Activated B cell treated with CpG ODN at 0.5 μM for 24 hours (primary cell): Measurements from ENCODE around the gene MTG2. TPM values are rescaled to one million over a fixed set of nuclear protein-coding genes. Genes with fewer than 3 reads are reported as not detected.
"Not testable (repeated sequence)": the region's sequence is repeated elsewhere in the genome, so short reads cannot be mapped to it uniquely, and the experiment has no call there.

Source experiments
- ATAC-seq: fragments of 200-7000 bp; cut with Tn5 transposase; one replicate; pipeline ENCODE4 v1.10.0; 2021; ENCODE audit warnings: low read depth, mild to moderate bottlenecking, moderate library complexity
- CTCF ChIA-PET: fragments of 350-600 bp; sonication (Branson Sonifier 250); formaldehyde crosslinking; loops from one replicate; lab custom pipeline; 2021; ENCODE audit warnings: antibody characterized with exemption; lab: Charles Lee
- POLR2A ChIA-PET: fragments of 350-600 bp; sonication (Branson Sonifier 250); formaldehyde crosslinking; loops from one replicate; lab custom pipeline; 2021; ENCODE audit warnings: antibody characterized with exemption; lab: Charles Lee
- DNase-seq: peaks from one replicate; pipeline ENCODE4 v3.0.0; 2022
- H3K27ac Mint-ChIP-seq: one replicate; pipeline ENCODE4 v1.8.0; 2020; ENCODE audit warnings: mixed read lengths
- H3K27me3 Mint-ChIP-seq: one replicate; pipeline ENCODE4 v1.8.0; 2021; ENCODE audit warnings: mixed read lengths
- H3K36me3 Mint-ChIP-seq: one replicate; pipeline ENCODE4 v1.8.0; 2021; ENCODE audit warnings: low read depth, mixed read lengths
- H3K4me1 Mint-ChIP-seq: one replicate; pipeline ENCODE4 v1.8.0; 2021; ENCODE audit warnings: mixed read lengths
- H3K4me3 Mint-ChIP-seq: one replicate; pipeline ENCODE4 v1.8.0; 2020; ENCODE audit warnings: mild to moderate bottlenecking, mixed read lengths
- H3K9me3 Mint-ChIP-seq: one replicate; pipeline ENCODE4 v1.8.0; 2020; ENCODE audit warnings: mixed read lengths
- CTCF ChIP-seq: fragments of 200-600 bp; IDR thresholded peaks from one replicate; pipeline ENCODE4 v1.8.0; 2022; ENCODE audit warnings: antibody characterized with exemption, mild to moderate bottlenecking
- intact Hi-C: fragments of 100-400 bp; cut with micrococcal nuclease; formaldehyde crosslinking; loops from one replicate; pipeline ENCODE4 v1.15.1; 2024
- total RNA-seq: library from RNA; stranded (reverse); gene quantifications from 2 replicates; pipeline ENCODE4 v1.2.3, GENCODE V29; 2022

The MTG2 gene
- total RNA-seq, 1 donor from 2014 or later: 46.8 TPM

- POLR2A ChIA-PET: interaction anchor here (1.4 to 1.6 kb wide), 2 partner anchors 23 to 243 kb away, joined by 3 to 12 read pairs; partner anchors contain the start of genes LSM14B and RPS21
- H3K4me3 Mint-ChIP-seq: peak overlapping the region; percentile 81
- TF ChIP-seq CTCF: no peak
Observed at GRCh38 chr20:62143957-62144825, 38.6 kb upstream of the MTG2 start.

DNA sequence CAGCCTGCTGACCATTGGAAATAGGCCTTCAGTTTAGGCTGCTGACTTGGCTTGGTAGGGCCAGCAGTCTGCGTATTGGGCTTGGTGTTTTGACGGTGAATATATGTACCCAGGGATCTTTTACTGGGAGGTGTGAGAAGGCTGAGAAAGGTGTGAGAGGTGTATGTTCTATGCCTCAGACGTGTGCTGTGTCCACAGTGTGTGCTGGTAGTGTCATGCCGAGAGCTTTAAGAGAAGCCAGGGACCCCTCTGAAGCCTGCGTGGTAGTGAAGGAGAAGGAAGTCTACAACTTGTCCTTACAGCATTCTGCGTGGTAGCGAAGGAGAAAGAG, 37.2 kb upstream of the MTG2 start:
- CTCF ChIA-PET: no interaction called here
- no peak overlapping the region for H3K27ac Mint-ChIP-seq
- no peaks in the 10 kb centered on the region for H3K27me3 Mint-ChIP-seq
- peaks cover 12% of the 10 kb centered on the region for H3K36me3 Mint-ChIP-seq
- peak overlapping the region; percentile 81 for H3K4me3 Mint-ChIP-seq
- POLR2A ChIA-PET: interaction anchor here (0.8 kb wide), 1 partner anchor 79 kb away, joined by 3 read pairs; no protein-coding TSS in a partner anchor
- intact Hi-C loops: no loop called here
- TF ChIP-seq CTCF: no peak
- H3K9me3 Mint-ChIP-seq: no peaks in the 10 kb centered on the region
- peaks cover 31% of the 10 kb centered on the region for H3K4me1 Mint-ChIP-seq
- DNase-seq (no peak), ATAC-seq (no peak)

More at GRCh38 chr20:62143957-62144825, 38.6 kb upstream of the MTG2 start:
- Mint-ChIP-seq H3K9me3 (no peaks in the 10 kb centered on the region), H3K4me1 (peaks cover 36% of the 10 kb centered on the region), H3K27ac (peak overlapping the region; percentile 50), H3K27me3 (no peaks in the 10 kb centered on the region), H3K36me3 (peaks cover 26% of the 10 kb centered on the region)
- DNase-seq: peak; percentile 48
- intact Hi-C loops: loop anchor here (1.0 to 5.0 kb wide), 4 partner anchors 22 to 243 kb away; partner anchors contain the start of genes LSM14B and RPS21
- CTCF ChIA-PET: interaction anchor here (1.9 kb wide), 1 partner anchor 133 kb away, joined by 5 read pairs; no protein-coding TSS in a partner anchor
- peak; percentile 6 for ATAC-seq

DNA sequence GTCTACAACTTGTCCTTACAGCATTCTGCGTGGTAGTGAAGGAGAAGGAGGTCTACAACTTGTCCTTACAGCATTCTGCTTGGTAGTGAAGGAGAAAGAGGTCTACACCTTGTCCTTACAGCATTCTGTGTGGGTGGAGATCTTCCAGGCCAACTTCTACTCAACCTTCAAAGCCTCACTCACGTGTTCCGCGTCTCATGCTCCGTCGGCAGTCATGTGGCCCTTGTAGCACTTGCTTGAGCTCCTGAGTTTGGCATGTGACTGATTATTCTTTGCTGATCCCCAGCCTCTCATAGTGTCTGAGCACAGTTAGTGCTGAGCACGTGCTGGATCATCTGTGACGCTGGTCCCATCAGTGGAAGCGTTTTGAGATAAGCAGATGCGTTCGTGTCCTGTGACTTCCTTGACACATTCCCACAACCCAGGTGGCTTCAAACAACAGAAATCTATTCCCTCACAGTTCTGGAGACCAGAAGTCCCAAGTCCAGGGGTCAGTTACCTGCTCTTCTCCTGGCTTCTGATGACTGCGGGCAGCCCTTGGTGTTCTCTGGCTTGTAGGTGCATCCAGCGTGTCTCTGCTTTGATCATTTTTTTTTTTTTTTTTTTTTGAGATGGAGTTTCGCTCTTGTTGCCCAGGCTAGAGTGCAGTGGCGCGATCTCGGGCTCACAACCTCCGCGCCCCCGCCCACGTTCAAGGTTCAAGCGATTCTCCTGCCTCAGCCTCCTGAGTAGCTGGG, 36.6 kb upstream of the MTG2 start:
- intact Hi-C loops: no loop called here
- ATAC-seq: no peak
- Mint-ChIP-seq H3K27me3 (no peaks in the 10 kb centered on the region), H3K27ac (no peak overlapping the region), H3K36me3 (peaks cover 9% of the 10 kb centered on the region), H3K4me1 (peaks cover 25% of the 10 kb centered on the region), H3K9me3 (no peaks in the 10 kb centered on the region), H3K4me3 (peak overlapping the region; percentile 81)
- TF ChIP-seq CTCF: no peak
- ChIA-PET CTCF (no interaction called here), POLR2A (interaction anchor here (0.8 kb wide), 1 partner anchor 80 kb away, joined by 3 read pairs; no protein-coding TSS in a partner anchor)
- no peak for DNase-seq

DNA sequence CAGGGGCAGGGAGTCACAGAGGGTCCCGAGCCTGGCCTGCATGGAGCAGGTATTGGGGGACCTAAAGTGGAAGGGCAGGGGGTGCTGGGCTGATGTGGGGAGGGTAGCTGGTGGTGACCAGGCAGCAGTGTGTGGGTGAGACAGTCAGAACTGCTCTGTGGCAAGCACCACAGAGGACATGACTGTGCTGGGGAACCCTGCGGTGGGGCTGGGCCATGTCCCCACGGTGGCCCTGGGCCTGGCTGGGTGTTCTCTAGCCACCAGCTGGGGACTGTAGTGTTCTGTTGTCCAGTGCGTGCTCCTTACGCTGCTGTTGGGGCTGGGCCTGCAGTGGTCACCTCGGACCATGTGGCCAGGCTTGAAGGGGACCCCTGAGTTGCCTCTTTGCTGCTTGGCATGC, 35.7 kb upstream of the MTG2 start:
- Mint-ChIP-seq H3K36me3 (peaks cover 2% of the 10 kb centered on the region), H3K4me3 (no peak overlapping the region), H3K4me1 (peaks cover 16% of the 10 kb centered on the region), H3K27me3 (no peaks in the 10 kb centered on the region), H3K27ac (no peak overlapping the region), H3K9me3 (no peaks in the 10 kb centered on the region)
- no peak for TF ChIP-seq CTCF
- CTCF ChIA-PET: no interaction called here
- POLR2A ChIA-PET: no interaction called here
- ATAC-seq (no peak), DNase-seq (no peak)
- intact Hi-C loops: no loop called here

GRCh38 chr20:62147528-62147927, 35.3 kb upstream of the MTG2 start:
- H3K4me3 Mint-ChIP-seq: no peak overlapping the region
- no peak overlapping the region for H3K27ac Mint-ChIP-seq
- no peaks in the 10 kb centered on the region for H3K27me3 Mint-ChIP-seq
- ChIA-PET CTCF (no interaction called here), POLR2A (no interaction called here)
- intact Hi-C loops: no loop called here
- TF ChIP-seq CTCF: no peak
- H3K9me3 Mint-ChIP-seq: no peaks in the 10 kb centered on the region
- no peaks in the 10 kb centered on the region for H3K36me3 Mint-ChIP-seq
- ATAC-seq (no peak), DNase-seq (no peak)
- H3K4me1 Mint-ChIP-seq: peaks cover 13% of the 10 kb centered on the region

DNA sequence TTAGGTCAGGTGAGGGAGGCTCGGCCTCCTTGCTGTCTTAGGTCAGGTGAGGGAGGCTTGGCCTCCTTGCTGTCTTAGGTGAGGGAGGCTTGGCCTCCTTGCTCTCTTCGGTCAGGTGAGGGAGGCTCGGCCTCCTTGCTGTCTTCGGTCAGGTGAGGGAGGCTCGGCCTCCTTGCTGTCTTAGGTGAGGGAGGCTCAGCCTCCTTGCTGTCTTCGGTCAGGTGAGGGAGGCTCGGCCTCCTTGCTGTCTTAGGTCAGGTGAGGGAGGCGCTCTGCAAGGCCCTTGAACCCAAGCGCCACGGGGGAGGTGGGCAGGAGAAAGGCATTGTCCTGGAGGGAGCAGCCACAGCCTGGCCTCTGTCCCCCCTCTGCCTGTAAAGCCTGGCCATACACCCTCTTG, 34.4 kb upstream of the MTG2 start:
- H3K27ac Mint-ChIP-seq, H3K27me3 Mint-ChIP-seq, DNase-seq, POLR2A ChIA-PET, H3K36me3 Mint-ChIP-seq, intact Hi-C loops, H3K9me3 Mint-ChIP-seq, ATAC-seq, CTCF ChIA-PET, H3K4me3 Mint-ChIP-seq: not testable (repeated sequence)
- peaks cover 13% of the 10 kb centered on the region for H3K4me1 Mint-ChIP-seq
